Ishikawa (cell line): ENCODE measurements around the gene ATP11C.

Source experiments
- CEBPB ChIP-seq: IDR thresholded peaks from 2 replicates; pipeline ENCODE4 v1.6.1; 2012
- EGR1 ChIP-seq: IDR thresholded peaks from 2 replicates; pipeline ENCODE4 v1.6.1; 2012
- MAX ChIP-seq: IDR thresholded peaks from 2 replicates; pipeline ENCODE4 v1.6.1; 2012
- RAD21 ChIP-seq: IDR thresholded peaks from 2 replicates; pipeline ENCODE4 v1.6.1; 2012; ENCODE audit warnings: low read depth
- TAF1 ChIP-seq: IDR thresholded peaks from 2 replicates; pipeline ENCODE4 v1.6.1; 2012; ENCODE audit warnings: low read depth, mild to moderate bottlenecking
- TEAD4 ChIP-seq: IDR thresholded peaks from 2 replicates; pipeline ENCODE4 v1.6.1; 2012
- YY1 ChIP-seq: IDR thresholded peaks from 2 replicates; pipeline ENCODE4 v1.6.1; 2012; ENCODE audit warnings: low read depth

- TF ChIP-seq MAX (no peak), YY1 (no peak), TEAD4 (no peak), CEBPB (no peak), TAF1 (no peak), EGR1 (no peak), RAD21 (no peak)
Observed at GRCh38 chrX:139842326-139843185, 90.3 kb downstream of the ATP11C start.
